IgD-negative memory B cell (primary cell): ENCODE measurements around the gene NUDT14. TPM values are rescaled to one million over a fixed set of nuclear protein-coding genes. Genes with fewer than 3 reads are reported as not detected.

Experiments used
- H3K27ac Mint-ChIP-seq, 3 donors: one replicate each; pipeline ENCODE4 v1.8.0; 2020 to 2022; ENCODE audit warnings: mild to moderate bottlenecking in 3 of 3, mixed read lengths in 3 of 3, moderate library complexity in 1 of 3
- H3K27me3 Mint-ChIP-seq: one replicate; pipeline ENCODE4 v1.8.0; 2021; ENCODE audit warnings: mixed read lengths
- H3K36me3 Mint-ChIP-seq: one replicate; pipeline ENCODE4 v1.8.0; 2020; ENCODE audit warnings: mild to moderate bottlenecking, mixed read lengths
- H3K4me1 Mint-ChIP-seq, 3 donors: one replicate each; pipeline ENCODE4 v1.8.0; 2020 to 2022; ENCODE audit warnings: mixed read lengths in 3 of 3, mild to moderate bottlenecking in 1 of 3
- H3K4me3 Mint-ChIP-seq, 4 donors: one replicate each; pipeline ENCODE4 v1.8.0; 2020 to 2022; ENCODE audit warnings: mild to moderate bottlenecking in 4 of 4, mixed read lengths in 4 of 4, moderate library complexity in 3 of 4
- H3K9me3 Mint-ChIP-seq, 3 donors: one replicate each; pipeline ENCODE4 v1.8.0; 2020 to 2021; ENCODE audit warnings: mixed read lengths in 3 of 3, mild to moderate bottlenecking in 1 of 3
- polyA plus RNA-seq: library from polyadenylated mRNA; unstranded; fragments of 300-500 nt; fragmentation: Illumina TruSeq; gene quantifications from one replicate; pipeline ENCODE4 v1.2.3, GENCODE V29; 2021

NUDT14 gene
- polyA plus RNA-seq, 1 donor from 2014 or later: 12.7 TPM

GRCh38 chr14:105155681-105156413 lies 25.3 kb downstream of the NUDT14 start:
- Mint-ChIP-seq H3K4me3 (no peak overlapping the region), H3K4me1 (no peaks in the 10 kb centered on the region), H3K36me3 (no peaks in the 10 kb centered on the region), H3K9me3 (peaks cover 0 to 3% (median 0%) of the 10 kb centered on the region in 3 donors), H3K27ac (no peak overlapping the region), H3K27me3 (peaks cover 6% of the 10 kb centered on the region)

GRCh38 chr14:105155071-105155651 lies 26.0 kb downstream of the NUDT14 start:
- H3K36me3 Mint-ChIP-seq: no peaks in the 10 kb centered on the region
- peaks cover 6% of the 10 kb centered on the region for H3K27me3 Mint-ChIP-seq
- H3K9me3 Mint-ChIP-seq: peaks cover 0 to 3% (median 0%) of the 10 kb centered on the region in 3 donors
- no peak overlapping the region for H3K27ac Mint-ChIP-seq
- no peak overlapping the region for H3K4me3 Mint-ChIP-seq
- H3K4me1 Mint-ChIP-seq: no peaks in the 10 kb centered on the region

- H3K27me3 Mint-ChIP-seq: peaks cover 6% of the 10 kb centered on the region
- H3K9me3 Mint-ChIP-seq: peaks cover 0 to 3% (median 0%) of the 10 kb centered on the region in 3 donors
- H3K4me3 Mint-ChIP-seq: no peak overlapping the region
- no peaks in the 10 kb centered on the region for H3K4me1 Mint-ChIP-seq
- H3K36me3 Mint-ChIP-seq: no peaks in the 10 kb centered on the region
- H3K27ac Mint-ChIP-seq: no peak overlapping the region
Measured at GRCh38 chr14:105154476-105154871, 26.6 kb downstream of the NUDT14 start.

GRCh38 chr14:105153739-105154475 lies 27.2 kb downstream of the NUDT14 start:
- no peaks in the 10 kb centered on the region for H3K4me1 Mint-ChIP-seq
- H3K36me3 Mint-ChIP-seq: no peaks in the 10 kb centered on the region
- peaks cover 4% of the 10 kb centered on the region for H3K27me3 Mint-ChIP-seq
- H3K27ac Mint-ChIP-seq: no peak overlapping the region
- H3K4me3 Mint-ChIP-seq: no peak overlapping the region
- peaks cover 0 to 3% (median 0%) of the 10 kb centered on the region in 3 donors for H3K9me3 Mint-ChIP-seq

- Mint-ChIP-seq H3K36me3 (no peaks in the 10 kb centered on the region), H3K9me3 (peaks cover 0 to 3% (median 0%) of the 10 kb centered on the region in 3 donors)
Measured at GRCh38 chr14:105153331-105153731, 27.8 kb downstream of the NUDT14 start.

GRCh38 chr14:105152794-105153241 lies 28.3 kb downstream of the NUDT14 start:
- Mint-ChIP-seq H3K4me3 (no peak overlapping the region), H3K4me1 (no peaks in the 10 kb centered on the region), H3K27me3 (peaks cover 4% of the 10 kb centered on the region), H3K27ac (no peak overlapping the region), H3K9me3 (peaks cover 0 to 3% (median 0%) of the 10 kb centered on the region in 3 donors), H3K36me3 (no peaks in the 10 kb centered on the region)

More at GRCh38 chr14:105153331-105153731, 27.8 kb downstream of the NUDT14 start:
- peaks cover 4% of the 10 kb centered on the region for H3K27me3 Mint-ChIP-seq
- H3K4me3 Mint-ChIP-seq: no peak overlapping the region
- no peaks in the 10 kb centered on the region for H3K4me1 Mint-ChIP-seq
- no peak overlapping the region for H3K27ac Mint-ChIP-seq

GRCh38 chr14:105151838-105152793 lies 29.0 kb downstream of the NUDT14 start:
- peaks cover 4% of the 10 kb centered on the region for H3K27me3 Mint-ChIP-seq
- H3K4me3 Mint-ChIP-seq: no peak overlapping the region
- no peaks in the 10 kb centered on the region for H3K9me3 Mint-ChIP-seq
- H3K4me1 Mint-ChIP-seq: peaks cover 0 to 1% (median 0%) of the 10 kb centered on the region in 3 donors
- H3K27ac Mint-ChIP-seq: no peak overlapping the region
- no peaks in the 10 kb centered on the region for H3K36me3 Mint-ChIP-seq

- peaks cover 0 to 1% (median 0%) of the 10 kb centered on the region in 3 donors for H3K4me1 Mint-ChIP-seq
- no peak overlapping the region for H3K27ac Mint-ChIP-seq
- no peak overlapping the region for H3K4me3 Mint-ChIP-seq
- peaks cover 4% of the 10 kb centered on the region for H3K27me3 Mint-ChIP-seq
- H3K9me3 Mint-ChIP-seq: no peaks in the 10 kb centered on the region
- H3K36me3 Mint-ChIP-seq: no peaks in the 10 kb centered on the region
Measured at GRCh38 chr14:105151084-105151837, 29.9 kb downstream of the NUDT14 start.

GRCh38 chr14:105150368-105151083 lies 30.6 kb downstream of the NUDT14 start:
- no peaks in the 10 kb centered on the region for H3K36me3 Mint-ChIP-seq
- H3K4me1 Mint-ChIP-seq: peaks cover 0 to 1% (median 0%) of the 10 kb centered on the region in 3 donors
- H3K9me3 Mint-ChIP-seq: no peaks in the 10 kb centered on the region
- H3K27me3 Mint-ChIP-seq: peaks cover 4% of the 10 kb centered on the region
- no peak overlapping the region for H3K4me3 Mint-ChIP-seq
- no peak overlapping the region for H3K27ac Mint-ChIP-seq

- H3K4me1 Mint-ChIP-seq: peaks cover 0 to 1% (median 0%) of the 10 kb centered on the region in 3 donors
- H3K9me3 Mint-ChIP-seq: no peaks in the 10 kb centered on the region
- H3K36me3 Mint-ChIP-seq: no peaks in the 10 kb centered on the region
- H3K27me3 Mint-ChIP-seq: peaks cover 4% of the 10 kb centered on the region
- no peak overlapping the region for H3K4me3 Mint-ChIP-seq
- no peak overlapping the region for H3K27ac Mint-ChIP-seq
Measured at GRCh38 chr14:105150026-105150367, 31.1 kb downstream of the NUDT14 start.

GRCh38 chr14:105149146-105149781 lies 31.8 kb downstream of the NUDT14 start:
- H3K4me1 Mint-ChIP-seq: peaks cover 0 to 1% (median 0%) of the 10 kb centered on the region in 3 donors
- peaks cover 4% of the 10 kb centered on the region for H3K27me3 Mint-ChIP-seq
- no peak overlapping the region for H3K4me3 Mint-ChIP-seq
- no peak overlapping the region for H3K27ac Mint-ChIP-seq
- no peaks in the 10 kb centered on the region for H3K9me3 Mint-ChIP-seq
- no peaks in the 10 kb centered on the region for H3K36me3 Mint-ChIP-seq

GRCh38 chr14:105148604-105149145 lies 32.4 kb downstream of the NUDT14 start:
- Mint-ChIP-seq H3K27ac (no peak overlapping the region), H3K36me3 (no peaks in the 10 kb centered on the region), H3K4me3 (no peak overlapping the region), H3K27me3 (peaks cover 4% of the 10 kb centered on the region), H3K9me3 (no peaks in the 10 kb centered on the region), H3K4me1 (peaks cover 0 to 1% (median 0%) of the 10 kb centered on the region in 3 donors)
